B cell (primary cell): ENCODE data around the gene FAM131C. TPM values are rescaled to one million over a fixed set of nuclear protein-coding genes. Genes with fewer than 3 reads are reported as not detected.

Experiments
- ATAC-seq: fragments of 200-7000 bp; cut with Tn5 transposase; one replicate; pipeline ENCODE4 v1.10.0; 2021; ENCODE audit warnings: low read depth, mild to moderate bottlenecking, moderate number of reproducible peaks, moderate library complexity
- CTCF ChIA-PET: fragments of 350-600 bp; sonication (Branson Sonifier 250); formaldehyde crosslinking; loops from one replicate; lab custom pipeline; 2021; ENCODE audit warnings: antibody characterized with exemption, inconsistent platforms; lab: Charles Lee
- POLR2A ChIA-PET: fragments of 350-600 bp; sonication (Branson Sonifier 250); formaldehyde crosslinking; loops from one replicate; lab custom pipeline; 2021; ENCODE audit warnings: antibody characterized with exemption; lab: Charles Lee
- DNase-seq: peaks from one replicate; pipeline ENCODE4 v3.0.0; 2013
- H2AFZ ChIP-seq: 2 replicates; pipeline ENCODE4 v1.6.1; 2012; ENCODE audit warnings: mild to moderate bottlenecking, low read depth, low read length; ENCODE audit not compliant: insufficient read depth, poor library complexity, severe bottlenecking
- H3K27ac ChIP-seq, 2 donors: 1 replicate in 1 of 2; 2 replicates in 1 of 2; pipeline ENCODE4 v1.5.1; 2012 to 2013; ENCODE audit warnings: low read length in 2 of 2, mild to moderate bottlenecking in 2 of 2, moderate library complexity in 1 of 2
- H3K27me3 ChIP-seq, 4 experiments: fragments of 200-600 bp in 1 of 4; sonication (generic) in 1 of 4; replicated peaks in 1 of 4; 1 replicate in 2 of 4; 2 replicates in 2 of 4; pipeline versions ENCODE4 v1.6.1 to v1.7.0; 2013 to 2016; ENCODE audit warnings: low read length in 3 of 4, mild to moderate bottlenecking in 2 of 4, mixed read lengths in 1 of 4, moderate library complexity in 1 of 4; ENCODE audit not compliant: insufficient read depth in 4 of 4, control insufficient read depth in 3 of 4; ENCODE audit errors: control extremely low read depth in 1 of 4
- H3K36me3 ChIP-seq, 2 experiments: replicated peaks in 1 of 2; 1 replicate in 1 of 2; 2 replicates in 1 of 2; pipeline versions ENCODE4 v1.6.1 to v1.7.1; 2013; ENCODE audit warnings: low read length in 1 of 2; ENCODE audit not compliant: insufficient read depth in 2 of 2, control insufficient read depth in 1 of 2; ENCODE audit errors: control extremely low read depth in 1 of 2, extremely low read depth in 1 of 2
- H3K4me1 ChIP-seq, 2 donors: fragments of 200-600 bp in 1 of 2; sonication (generic) in 1 of 2; 1 replicate in 1 of 2; 2 replicates in 1 of 2; pipeline versions ENCODE4 v1.5.1 to v1.6.1; 2013 to 2017; ENCODE audit warnings: low read length in 2 of 2; ENCODE audit not compliant: control insufficient read depth in 2 of 2, insufficient read depth in 2 of 2
- H3K4me2 ChIP-seq: replicated peaks from 2 replicates; pipeline ENCODE3; 2012; ENCODE audit warnings: mild to moderate bottlenecking, low read depth, low read length; ENCODE audit not compliant: poor library complexity, severe bottlenecking
- H3K4me3 ChIP-seq, 5 experiments: fragments of 200-600 bp in 1 of 5; sonication (generic) in 1 of 5; 1 replicate in 3 of 5; 2 replicates in 2 of 5; pipeline versions ENCODE4 v1.5.1 to v1.7.0; 2011 to 2016; ENCODE audit warnings: low read length in 4 of 5, mild to moderate bottlenecking in 4 of 5, low read depth in 2 of 5, control low read depth in 1 of 5, moderate library complexity in 1 of 5; ENCODE audit not compliant: insufficient read depth in 1 of 5; ENCODE audit errors: control extremely low read depth in 1 of 5, extremely low read depth in 1 of 5
- H3K79me2 ChIP-seq: fragments of 200-600 bp; sonication (generic); one replicate; pipeline ENCODE4 v1.6.0; 2016; ENCODE audit warnings: low read length; ENCODE audit not compliant: control insufficient read depth, insufficient read depth
- H3K9ac ChIP-seq: fragments of 200-600 bp; sonication (generic); 2 replicates; pipeline ENCODE4 v1.6.1; 2017; ENCODE audit warnings: mild to moderate bottlenecking, low read length, moderate library complexity
- H3K9me3 ChIP-seq, 3 donors: one replicate each; pipeline versions ENCODE4 v1.6.1 to v1.7.1; 2013; ENCODE audit warnings: low read length in 2 of 3; ENCODE audit not compliant: control insufficient read depth in 2 of 3, insufficient read depth in 1 of 3; ENCODE audit errors: control extremely low read depth in 1 of 3
- H4K20me1 ChIP-seq: 2 replicates; pipeline ENCODE4 v1.6.0; 2012; ENCODE audit warnings: mild to moderate bottlenecking, low read length; ENCODE audit not compliant: insufficient read depth, control insufficient read depth, poor library complexity, severe bottlenecking
- H3K27ac Mint-ChIP-seq: one replicate; pipeline ENCODE4 v1.8.0; 2021; ENCODE audit warnings: mixed read lengths
- H3K27me3 Mint-ChIP-seq: one replicate; pipeline ENCODE4 v1.8.0; 2021; ENCODE audit warnings: mixed read lengths
- H3K4me1 Mint-ChIP-seq: one replicate; pipeline ENCODE4 v1.8.0; 2021; ENCODE audit warnings: mixed read lengths
- H3K4me3 Mint-ChIP-seq: one replicate; pipeline ENCODE4 v1.8.0; 2021; ENCODE audit warnings: mixed read lengths
- H3K9me3 Mint-ChIP-seq: one replicate; pipeline ENCODE4 v1.8.0; 2022; ENCODE audit warnings: mixed read lengths; ENCODE audit not compliant: insufficient read depth
- EZH2 ChIP-seq: IDR thresholded peaks from 2 replicates; pipeline ENCODE4 v1.6.1; 2012; ENCODE audit warnings: borderline replicate concordance, low read depth, mild to moderate bottlenecking, moderate library complexity, low read length; ENCODE audit not compliant: insufficient read depth, poor library complexity, severe bottlenecking
- WGBS: methylation state at CpG from one replicate; pipeline ENCODE4 v1.1.5; 2013; ENCODE audit warnings: missing lambda C conversion rate; ENCODE audit not compliant: insufficient coverage; 5-methylcytosine and 5-hydroxymethylcytosine counted together
- intact Hi-C: fragments of 100-400 bp; cut with micrococcal nuclease; formaldehyde crosslinking; loops from one replicate; pipeline ENCODE4 v1.10.0; 2022
- polyA plus RNA-seq: library from polyadenylated mRNA; depleted of rRNA; stranded (reverse); fragments of >200 nt; gene quantifications from 2 replicates; pipeline ENCODE4 v1.2.3, GENCODE V29; 2012
- total RNA-seq, 2 donors: library from RNA; stranded (reverse); fragments of 120-200 nt in 1 of 2; gene quantifications; 1 replicate in 1 of 2; 2 replicates in 1 of 2; pipeline versions ENCODE4 v1.2.3 to v1.2.4, GENCODE V29; 2013 to 2022
- TF ChIP-seq, protein P1 (sequence below): fragments of 200-600 bp; IDR thresholded peaks from one replicate; pipeline ENCODE4 v1.8.0; 2022; ENCODE audit warnings: antibody characterized with exemption, mild to moderate bottlenecking

FAM131C gene
- total and polyA plus RNA-seq, 2 donors (not counting 1 experiment from before 2014, with no cell fraction given) = 0.37 TPM; not detected in 1

DNA sequence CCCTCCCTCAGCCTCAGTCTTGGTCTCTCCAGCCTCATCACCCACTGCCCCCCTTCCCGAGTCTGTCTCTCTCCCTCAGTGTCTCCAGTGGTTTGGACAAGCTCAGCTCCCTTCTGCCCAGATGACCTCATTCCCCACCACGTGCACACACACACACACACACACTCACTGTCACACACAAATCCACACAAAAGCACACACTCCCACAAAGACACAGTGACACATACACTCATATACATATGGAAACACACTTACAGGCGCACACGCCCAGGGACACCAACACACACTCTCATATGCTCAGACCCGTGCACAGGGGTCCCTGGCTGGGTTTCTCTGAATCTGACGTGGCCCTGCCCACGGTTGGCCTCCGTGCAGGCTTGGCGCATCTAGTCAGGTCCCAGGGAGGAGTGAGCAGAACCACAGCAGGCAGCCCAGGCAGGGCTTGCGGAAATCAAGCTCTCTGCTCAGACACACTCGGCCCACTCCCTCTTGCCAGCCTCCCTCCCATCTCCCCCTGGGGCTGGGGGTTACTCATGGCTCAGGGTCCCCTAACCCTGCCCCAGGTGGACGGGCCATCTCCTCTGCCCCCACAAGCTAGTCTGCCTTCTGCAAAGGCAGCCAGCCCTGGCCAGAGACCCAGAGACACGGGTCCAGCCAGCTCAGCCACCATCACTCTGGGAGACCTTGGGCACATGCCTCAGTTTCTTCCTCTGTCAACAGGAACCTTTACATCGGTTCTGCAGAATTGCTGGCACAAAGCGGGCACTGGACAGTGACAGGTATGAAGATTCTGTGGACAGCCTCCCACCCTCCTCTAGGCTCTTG is 38.5 kb upstream of the FAM131C start:
- intact Hi-C loops = no loop called here
- peaks cover 34% of the 10 kb centered on the region for H3K27me3 Mint-ChIP-seq
- no peak overlapping the region for H3K27ac ChIP-seq
- no peak overlapping the region for H2AFZ ChIP-seq
- no peaks in the 10 kb centered on the region for H3K4me1 ChIP-seq
- DNase-seq = no peak
- 81% methylated on average over 15 of the region's 15 CpGs for WGBS
- no peaks in the 10 kb centered on the region for H3K4me1 Mint-ChIP-seq
- peaks cover 4% of the 10 kb centered on the region for H3K9me3 Mint-ChIP-seq
- H3K4me2 ChIP-seq = no peak overlapping the region
- no peaks in the 10 kb centered on the region for H3K36me3 ChIP-seq
- TF ChIP-seq EZH2 = no peak
- TF ChIP-seq, protein P1, sequence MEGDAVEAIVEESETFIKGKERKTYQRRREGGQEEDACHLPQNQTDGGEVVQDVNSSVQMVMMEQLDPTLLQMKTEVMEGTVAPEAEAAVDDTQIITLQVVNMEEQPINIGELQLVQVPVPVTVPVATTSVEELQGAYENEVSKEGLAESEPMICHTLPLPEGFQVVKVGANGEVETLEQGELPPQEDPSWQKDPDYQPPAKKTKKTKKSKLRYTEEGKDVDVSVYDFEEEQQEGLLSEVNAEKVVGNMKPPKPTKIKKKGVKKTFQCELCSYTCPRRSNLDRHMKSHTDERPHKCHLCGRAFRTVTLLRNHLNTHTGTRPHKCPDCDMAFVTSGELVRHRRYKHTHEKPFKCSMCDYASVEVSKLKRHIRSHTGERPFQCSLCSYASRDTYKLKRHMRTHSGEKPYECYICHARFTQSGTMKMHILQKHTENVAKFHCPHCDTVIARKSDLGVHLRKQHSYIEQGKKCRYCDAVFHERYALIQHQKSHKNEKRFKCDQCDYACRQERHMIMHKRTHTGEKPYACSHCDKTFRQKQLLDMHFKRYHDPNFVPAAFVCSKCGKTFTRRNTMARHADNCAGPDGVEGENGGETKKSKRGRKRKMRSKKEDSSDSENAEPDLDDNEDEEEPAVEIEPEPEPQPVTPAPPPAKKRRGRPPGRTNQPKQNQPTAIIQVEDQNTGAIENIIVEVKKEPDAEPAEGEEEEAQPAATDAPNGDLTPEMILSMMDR = no peak
- H4K20me1 ChIP-seq = no peaks in the 10 kb centered on the region
- H3K27me3 ChIP-seq = peaks cover 0 to 28% (median 6%) of the 10 kb centered on the region in 4 experiments
- H3K4me3 Mint-ChIP-seq = no peak overlapping the region
- no peak for ATAC-seq
- POLR2A ChIA-PET = no interaction called here
- H3K79me2 ChIP-seq = no peaks in the 10 kb centered on the region
- H3K4me3 ChIP-seq = no peak overlapping the region
- CTCF ChIA-PET = no interaction called here
- H3K9ac ChIP-seq = no peak overlapping the region
- H3K27ac Mint-ChIP-seq = no peak overlapping the region
- H3K9me3 ChIP-seq = peaks cover 0 to 21% (median 15%) of the 10 kb centered on the region in 3 donors

DNA sequence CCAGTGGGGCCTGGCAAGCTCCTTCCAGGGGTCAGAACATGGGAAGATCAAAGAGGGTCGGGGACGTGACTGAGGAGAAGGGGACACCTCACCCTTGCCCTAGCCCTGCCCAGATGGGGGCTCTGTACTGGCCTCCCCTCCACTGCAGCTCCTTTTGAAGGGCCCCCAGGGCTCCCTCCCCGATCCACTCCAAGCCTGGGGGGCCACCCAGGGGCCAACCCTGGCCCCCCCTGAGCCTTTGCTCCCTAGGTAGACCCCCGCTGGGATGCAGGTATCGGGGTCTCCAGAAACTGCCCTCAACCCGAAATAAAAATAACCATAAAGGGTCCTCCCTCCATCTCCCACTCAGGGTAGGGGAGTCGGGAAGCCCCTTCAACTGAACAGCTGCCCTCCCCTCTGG is 37.4 kb upstream of the FAM131C start:
- H3K9me3 Mint-ChIP-seq = peaks cover 4% of the 10 kb centered on the region
- H3K27me3 Mint-ChIP-seq = peaks cover 35% of the 10 kb centered on the region
- ATAC-seq = no peak
- DNase-seq = no peak
- H3K4me3 Mint-ChIP-seq = no peak overlapping the region
- CTCF ChIA-PET = no interaction called here
- WGBS = 90% methylated on average over 7 of the region's 7 CpGs
- Histone ChIP-seq H3K27me3 (peaks cover 0 to 28% (median 7%) of the 10 kb centered on the region in 4 experiments), H3K9ac (no peak overlapping the region), H3K4me1 (no peaks in the 10 kb centered on the region), H3K79me2 (no peaks in the 10 kb centered on the region), H4K20me1 (no peaks in the 10 kb centered on the region), H2AFZ (no peak overlapping the region), H3K4me3 (no peak overlapping the region), H3K36me3 (no peaks in the 10 kb centered on the region), H3K9me3 (peaks cover 0 to 25% (median 15%) of the 10 kb centered on the region in 3 donors), H3K27ac (no peak overlapping the region), H3K4me2 (no peak overlapping the region)
- no peak for TF ChIP-seq EZH2
- TF ChIP-seq, protein P1 = no peak
- POLR2A ChIA-PET = no interaction called here
- intact Hi-C loops = no loop called here
- no peaks in the 10 kb centered on the region for H3K4me1 Mint-ChIP-seq
- H3K27ac Mint-ChIP-seq = no peak overlapping the region
